WERI-Rb-1 (cell line): ENCODE results near the gene COQ8B.

Experiments
- DNase-seq: peaks from one replicate; pipeline ENCODE4 v3.0.0-alpha.2; 2020
- H3K27ac ChIP-seq: fragments of 250-450 bp; sonication (Bioruptor Pico); 2 replicates; pipeline ENCODE4 v1.5.1; 2020; ENCODE audit warnings: mild to moderate bottlenecking, moderate library complexity
- H3K27me3 ChIP-seq: fragments of 250-450 bp; sonication (Bioruptor Pico); 2 replicates; pipeline ENCODE4 v1.5.1; 2021; ENCODE audit warnings: mild to moderate bottlenecking, low read depth, moderate library complexity; ENCODE audit not compliant: insufficient read depth, severe bottlenecking
- H3K36me3 ChIP-seq: fragments of 250-450 bp; sonication (Bioruptor Pico); 2 replicates; pipeline ENCODE4 v1.5.1; 2020; ENCODE audit warnings: mild to moderate bottlenecking, moderate library complexity
- H3K4me3 ChIP-seq: 2 replicates; pipeline ENCODE4 v1.5.1; 2011; ENCODE audit warnings: low read depth, mild to moderate bottlenecking, control low read depth, low read length
- H3K9me3 ChIP-seq: fragments of 250-450 bp; sonication (Bioruptor Pico); 2 replicates; pipeline ENCODE4 v1.5.1; 2021; ENCODE audit warnings: mild to moderate bottlenecking, moderate library complexity; ENCODE audit not compliant: severe bottlenecking
- TF ChIP-seq, protein P1 (sequence below): IDR thresholded peaks from 2 replicates; pipeline ENCODE4 v1.5.1; 2011; ENCODE audit warnings: low read depth, mild to moderate bottlenecking, control low read depth, inconsistent platforms, low read length

COQ8B gene

DNA sequence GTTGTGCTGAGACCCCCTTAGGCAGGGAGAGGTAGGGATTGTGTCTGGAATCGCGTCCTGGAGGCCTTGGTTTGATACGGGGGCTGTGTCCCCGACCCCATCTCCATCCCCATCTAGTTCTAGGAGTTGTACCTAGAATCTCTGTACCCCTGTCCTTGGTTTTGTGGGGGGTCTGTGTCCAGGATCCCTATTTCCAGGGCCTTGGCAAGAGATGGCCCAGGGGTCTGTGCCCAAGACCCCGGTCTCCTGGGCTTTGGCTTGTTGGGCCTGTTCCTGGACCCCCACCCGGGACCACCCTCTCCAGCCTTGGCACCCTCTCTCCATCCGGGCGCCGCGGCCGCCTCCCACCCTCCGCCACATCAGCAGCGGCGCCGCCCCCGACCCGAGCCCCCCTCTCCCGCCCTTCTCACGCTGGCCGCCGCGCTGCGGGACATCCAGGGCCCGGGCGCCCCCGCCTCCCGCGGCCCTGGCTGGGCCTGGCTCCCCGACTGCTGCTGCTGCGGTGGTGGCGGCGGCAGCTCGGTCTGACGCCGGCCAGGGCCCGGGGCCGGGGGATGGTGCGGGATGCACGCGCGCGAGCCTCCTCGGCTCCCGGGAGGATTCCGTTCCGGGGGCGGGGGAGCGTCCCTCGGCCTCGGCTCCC, 26.5 kb downstream of the COQ8B start, which contains the start of gene NUMBL:
TSS of gene NUMBL (minus strand) at position 602 of the 643 bp plus-strand sequence. CDS start at position 434, 168 bp downstream.
- Histone ChIP-seq H3K36me3 (peaks cover 34% of the 10 kb centered on the region), H3K27me3 (no peaks in the 10 kb centered on the region), H3K9me3 (no peaks in the 10 kb centered on the region), H3K27ac (peak within 1 kb of the TSS; percentile 99), H3K4me3 (peak within 1 kb of the TSS; percentile 76)
- TF ChIP-seq, protein P1, sequence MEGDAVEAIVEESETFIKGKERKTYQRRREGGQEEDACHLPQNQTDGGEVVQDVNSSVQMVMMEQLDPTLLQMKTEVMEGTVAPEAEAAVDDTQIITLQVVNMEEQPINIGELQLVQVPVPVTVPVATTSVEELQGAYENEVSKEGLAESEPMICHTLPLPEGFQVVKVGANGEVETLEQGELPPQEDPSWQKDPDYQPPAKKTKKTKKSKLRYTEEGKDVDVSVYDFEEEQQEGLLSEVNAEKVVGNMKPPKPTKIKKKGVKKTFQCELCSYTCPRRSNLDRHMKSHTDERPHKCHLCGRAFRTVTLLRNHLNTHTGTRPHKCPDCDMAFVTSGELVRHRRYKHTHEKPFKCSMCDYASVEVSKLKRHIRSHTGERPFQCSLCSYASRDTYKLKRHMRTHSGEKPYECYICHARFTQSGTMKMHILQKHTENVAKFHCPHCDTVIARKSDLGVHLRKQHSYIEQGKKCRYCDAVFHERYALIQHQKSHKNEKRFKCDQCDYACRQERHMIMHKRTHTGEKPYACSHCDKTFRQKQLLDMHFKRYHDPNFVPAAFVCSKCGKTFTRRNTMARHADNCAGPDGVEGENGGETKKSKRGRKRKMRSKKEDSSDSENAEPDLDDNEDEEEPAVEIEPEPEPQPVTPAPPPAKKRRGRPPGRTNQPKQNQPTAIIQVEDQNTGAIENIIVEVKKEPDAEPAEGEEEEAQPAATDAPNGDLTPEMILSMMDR = no peak
- DNase-seq = no peak

DNA sequence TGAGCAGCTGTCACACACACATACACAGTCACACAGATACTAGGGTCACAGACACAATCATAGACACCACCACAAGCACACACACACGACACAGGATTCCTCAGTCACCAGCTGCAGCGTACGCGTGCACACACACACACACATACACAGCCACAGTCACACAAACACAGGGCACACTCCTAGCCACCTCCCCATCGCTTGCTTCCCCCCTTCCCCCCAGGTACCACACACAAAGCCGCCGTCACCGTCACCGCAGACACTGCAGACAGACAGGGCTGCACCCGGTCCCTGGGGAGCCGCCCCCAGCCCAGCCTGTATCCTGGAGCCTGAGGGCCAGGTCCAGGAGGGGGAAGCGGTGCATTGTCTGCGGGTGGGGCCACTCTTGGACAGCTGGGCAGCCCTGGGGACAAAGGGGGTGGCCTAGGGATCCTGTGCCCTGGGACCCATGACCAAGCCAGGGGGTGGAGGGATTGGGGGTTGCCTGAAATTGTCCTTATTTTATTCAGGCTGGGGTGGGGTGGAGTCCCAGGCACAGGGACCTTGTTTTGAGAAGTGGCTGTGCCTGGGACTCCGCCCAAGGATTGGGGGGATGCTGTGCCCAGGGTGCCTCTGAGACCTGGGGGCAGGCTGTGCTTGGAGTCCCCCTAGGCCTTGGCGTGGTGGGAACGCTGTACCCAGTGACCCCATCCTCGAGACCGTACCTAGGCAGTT, 27.2 kb downstream of the COQ8B start:
- Histone ChIP-seq H3K4me3 (peak overlapping the region; percentile 76), H3K36me3 (peaks cover 32% of the 10 kb centered on the region), H3K27me3 (no peaks in the 10 kb centered on the region), H3K9me3 (no peaks in the 10 kb centered on the region), H3K27ac (peak overlapping the region; percentile 99)
- peak; percentile 53 for DNase-seq
- TF ChIP-seq, protein P1 = no peak

DNA sequence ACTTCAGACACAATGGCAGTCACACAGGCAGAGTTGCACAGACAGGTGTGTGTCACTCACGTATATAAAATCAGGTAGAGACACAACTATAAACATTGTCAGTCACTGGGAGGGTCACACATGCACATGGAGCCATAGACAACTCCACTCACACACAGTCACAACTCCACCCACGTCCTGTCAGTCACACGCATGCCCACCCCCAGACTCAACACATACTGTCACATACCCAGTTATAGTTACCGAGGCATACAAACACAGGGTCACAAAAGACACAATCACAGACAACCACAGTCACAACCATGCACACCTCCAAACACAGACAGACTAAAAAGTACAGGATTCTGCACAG, 27.7 kb downstream of the COQ8B start:
- Histone ChIP-seq H3K9me3 (no peaks in the 10 kb centered on the region), H3K27me3 (no peaks in the 10 kb centered on the region), H3K4me3 (peak overlapping the region; percentile 76), H3K27ac (no peak overlapping the region), H3K36me3 (peaks cover 30% of the 10 kb centered on the region)
- TF ChIP-seq, protein P1 = no peak
- DNase-seq = no peak

DNA sequence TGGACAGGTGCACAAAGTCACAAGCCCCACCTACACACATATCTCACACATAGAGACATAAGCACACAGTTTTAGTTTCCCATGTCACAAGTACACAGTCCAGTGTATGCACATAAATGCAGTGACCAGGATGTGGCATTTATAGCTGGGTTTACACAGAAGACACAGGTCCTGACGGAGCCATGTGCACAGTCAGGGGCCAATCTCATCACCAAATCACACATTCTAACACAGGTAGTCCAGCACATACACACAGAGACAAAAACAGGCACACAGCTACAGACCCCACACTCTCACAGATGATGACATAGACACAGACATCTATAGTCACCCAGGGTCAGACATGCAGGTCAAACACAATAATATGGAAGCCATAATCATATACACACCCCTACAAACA, 28.4 kb downstream of the COQ8B start:
- TF ChIP-seq, protein P1 = no peak
- H3K4me3 ChIP-seq = no peak overlapping the region

DNA sequence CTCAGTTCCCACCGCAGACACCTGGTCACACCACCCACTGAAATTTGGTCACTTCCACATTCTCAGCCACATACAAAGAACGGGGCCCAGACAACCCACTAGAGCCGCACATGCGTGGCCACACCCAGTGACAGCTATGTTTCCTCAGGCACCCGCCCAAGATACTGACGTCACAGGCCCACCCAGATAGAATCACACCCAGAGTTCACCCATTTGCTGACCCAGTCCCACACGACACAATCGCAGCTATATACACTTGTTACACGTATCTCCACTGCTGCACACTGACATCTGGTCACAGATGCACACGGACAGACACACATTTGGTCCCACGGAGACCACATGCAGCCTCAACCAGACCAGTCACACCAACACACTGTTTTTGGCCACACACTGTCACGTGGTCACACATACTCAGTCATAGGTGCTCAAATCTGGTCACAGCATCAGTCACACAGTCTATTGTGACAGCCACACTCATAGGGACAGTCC, 29.1 kb downstream of the COQ8B start:
- Histone ChIP-seq H3K4me3 (no peak overlapping the region), H3K27me3 (no peaks in the 10 kb centered on the region), H3K27ac (no peak overlapping the region), H3K36me3 (peaks cover 29% of the 10 kb centered on the region), H3K9me3 (no peaks in the 10 kb centered on the region)
- TF ChIP-seq, protein P1 = no peak
- no peak for DNase-seq

More for the DNA sequence above, 28.4 kb downstream of the COQ8B start:
- no peak for DNase-seq
- Histone ChIP-seq H3K27ac (no peak overlapping the region), H3K27me3 (no peaks in the 10 kb centered on the region), H3K9me3 (no peaks in the 10 kb centered on the region), H3K36me3 (peaks cover 26% of the 10 kb centered on the region)
